ENCODE measurements around the gene ZBTB7C. TPM values are rescaled to one million over a fixed set of nuclear protein-coding genes. Genes with fewer than 3 reads are reported as not detected.

ZBTB7C gene
- total and polyA plus RNA-seq, 8 donors, result 1.7 to 8.7 (median 2.7) TPM

- intact Hi-C loops (cut with DNase I), result no loop called here
Observed at GRCh38 chr18:48142994-48143393, 266.2 kb downstream of the ZBTB7C start.

GRCh38 chr18:48142353-48142752 is 266.8 kb downstream of the ZBTB7C start:
- no peak overlapping the region for H3K27ac ChIP-seq
- peak in 1 of 4 donors; percentile 27 for DNase-seq
- intact Hi-C loops (cut with DNase I), result no loop called here
- ATAC-seq, result no peak
- peaks cover 0 to 23% of the 10 kb centered on the region in 2 donors for H3K27me3 ChIP-seq
- no peak overlapping the region for H3K4me3 ChIP-seq
- peaks cover 3 to 8% of the 10 kb centered on the region in 2 donors for H3K4me1 ChIP-seq
- no peak for TF ChIP-seq CTCF (IDR thresholded peaks at IDR 0.05)
- H3K36me3 ChIP-seq, result no peaks in the 10 kb centered on the region
- H3K9me3 ChIP-seq, result no peaks in the 10 kb centered on the region

More at GRCh38 chr18:48142994-48143393, 266.2 kb downstream of the ZBTB7C start:
- ATAC-seq (no peak), DNase-seq (peak in 1 of 4 donors; percentile 20)
- peaks cover 0 to 16% of the 10 kb centered on the region in 2 donors for H3K27me3 ChIP-seq
- no peak overlapping the region for H3K4me3 ChIP-seq
- H3K27ac ChIP-seq, result no peak overlapping the region
- H3K9me3 ChIP-seq, result no peaks in the 10 kb centered on the region
- no peak for TF ChIP-seq CTCF (IDR thresholded peaks at IDR 0.05)
- peaks cover 3 to 8% of the 10 kb centered on the region in 2 donors for H3K4me1 ChIP-seq
- no peaks in the 10 kb centered on the region for H3K36me3 ChIP-seq

DNA sequence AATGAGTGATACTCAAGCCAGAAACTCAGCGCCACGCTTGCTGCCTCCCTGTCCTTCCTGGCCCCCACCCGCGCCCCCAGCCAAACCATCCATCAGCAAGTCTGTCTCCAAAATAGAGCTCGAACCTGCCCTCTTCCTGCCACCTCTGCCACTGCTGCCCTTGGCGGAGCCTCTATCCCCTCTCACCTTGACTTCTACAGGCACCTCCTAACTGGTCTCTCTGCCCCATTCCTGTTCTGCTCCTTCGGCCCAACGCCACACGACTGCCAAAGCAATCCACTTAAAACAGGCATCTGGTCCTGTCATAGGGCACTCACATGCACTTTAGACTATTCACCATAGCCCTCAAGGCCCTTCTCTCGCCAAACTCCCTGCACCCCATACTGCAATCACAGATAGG is 268.5 kb downstream of the ZBTB7C start:
- H3K4me1 ChIP-seq, result peaks cover 9 to 11% of the 10 kb centered on the region in 2 donors
- H3K27me3 ChIP-seq, result peaks cover 6 to 39% of the 10 kb centered on the region in 2 donors
- ATAC-seq, result peak; percentile 45
- DNase-seq, result peak in 1 of 4 donors; percentile 61
- intact Hi-C loops (cut with DNase I), result no loop called here
- H3K9me3 ChIP-seq, result no peaks in the 10 kb centered on the region
- H3K27ac ChIP-seq, result no peak overlapping the region
- H3K36me3 ChIP-seq, result no peaks in the 10 kb centered on the region
- H3K4me3 ChIP-seq, result no peak overlapping the region
- no peak for TF ChIP-seq CTCF (IDR thresholded peaks at IDR 0.05)

- ATAC-seq (peak; percentile 65), DNase-seq (peak in 3 of 4 donors; percentile 48 to 83 (median 76))
- Histone ChIP-seq H3K27me3 (peaks cover 9 to 49% of the 10 kb centered on the region in 2 donors), H3K4me3 (no peak overlapping the region), H3K4me1 (peaks cover 11 to 12% of the 10 kb centered on the region in 2 donors), H3K36me3 (no peaks in the 10 kb centered on the region), H3K9me3 (no peaks in the 10 kb centered on the region), H3K27ac (no peak overlapping the region)
- intact Hi-C loops (cut with DNase I), result no loop called here
- no peak for TF ChIP-seq CTCF (IDR thresholded peaks at IDR 0.05)
Observed at GRCh38 chr18:48139431-48140347, 269.5 kb downstream of the ZBTB7C start.

DNA sequence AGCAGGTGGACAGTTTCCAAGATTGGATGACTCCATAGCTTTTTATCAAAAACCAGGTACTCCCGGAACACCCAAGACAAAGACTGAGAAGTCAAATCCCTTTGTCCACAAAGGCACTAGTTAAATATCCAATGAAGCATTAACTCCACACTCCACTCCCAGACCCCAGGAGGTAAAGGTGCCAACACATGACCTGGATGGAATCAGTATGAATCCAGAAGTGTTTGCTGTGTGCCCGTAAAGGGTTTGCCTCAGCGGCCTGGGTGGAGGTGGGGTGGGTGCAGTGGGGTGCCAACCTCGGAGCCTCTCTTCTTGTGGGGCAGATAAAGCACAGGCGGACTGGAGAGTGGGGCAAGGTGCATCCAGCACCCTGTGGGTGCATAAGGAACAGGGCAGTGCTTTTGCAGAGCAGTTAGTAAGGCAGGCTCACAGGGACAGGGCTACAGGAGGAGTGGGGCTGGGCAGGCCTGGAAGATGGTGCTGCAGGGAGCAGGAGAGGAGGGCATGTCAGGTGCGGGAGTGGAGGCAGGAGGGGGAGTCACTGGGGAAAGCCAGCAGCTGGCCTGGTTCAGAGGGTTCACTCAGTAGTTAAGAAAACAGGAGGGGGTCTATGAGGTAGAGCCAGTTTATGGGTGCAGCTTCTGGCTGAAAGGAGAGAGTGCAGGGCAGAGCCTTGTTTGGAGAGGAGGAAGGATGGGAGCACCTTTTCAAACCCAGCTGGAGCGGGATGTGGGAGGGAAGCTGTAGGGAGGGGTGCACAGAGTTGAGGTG is 270.3 kb downstream of the ZBTB7C start:
- Histone ChIP-seq H3K36me3 (no peaks in the 10 kb centered on the region), H3K4me1 (peaks cover 11 to 17% of the 10 kb centered on the region in 2 donors), H3K27ac (no peak overlapping the region), H3K4me3 (no peak overlapping the region), H3K9me3 (no peaks in the 10 kb centered on the region), H3K27me3 (peaks cover 9 to 58% of the 10 kb centered on the region in 2 donors)
- no peak for DNase-seq
- ATAC-seq, result peak; percentile 0
- TF ChIP-seq CTCF (IDR thresholded peaks at IDR 0.05), result no peak
- intact Hi-C loops (cut with DNase I), result no loop called here

Measured in left lung (tissue), 10 donors.